Fibroblast of upper back skin (primary cell): Measurements from ENCODE around the gene KRT80.

Experiments
- DNase-seq: peaks from one replicate; pipeline ENCODE4 v3.0.0-alpha.2; 2013

KRT80 gene

GRCh38 chr12:52195065-52195730, 3.4 kb upstream of the KRT80 start:
- DNase-seq: no peak

DNA sequence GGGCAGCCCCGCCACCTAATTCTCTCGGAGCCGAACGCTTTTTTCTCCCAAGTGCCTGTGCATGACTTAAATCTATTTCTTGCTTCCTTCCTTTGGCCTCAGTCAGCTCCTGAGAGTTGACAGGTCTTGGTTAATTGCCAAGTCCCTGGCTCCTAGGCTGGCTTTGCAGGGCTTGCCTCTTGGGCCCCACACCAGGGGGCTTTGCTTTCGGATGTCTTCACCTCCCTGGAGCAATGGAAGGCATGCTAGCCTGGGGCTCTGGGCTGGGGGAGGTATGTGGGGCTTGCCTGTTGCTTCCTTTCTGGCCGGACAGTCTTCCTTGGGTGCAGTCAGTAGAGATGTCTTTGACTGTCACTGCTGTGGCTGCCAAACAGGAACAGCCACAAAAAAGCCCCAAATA, 2.2 kb upstream of the KRT80 start:
- peak; percentile 65 for DNase-seq

- no peak for DNase-seq
Measured at GRCh38 chr12:52193532-52193931, 1.7 kb upstream of the KRT80 start.

- no peak for DNase-seq
Measured at GRCh38 chr12:52190860-52191729, 719 bp downstream of the KRT80 start.

GRCh38 chr12:52189376-52190174, 2.2 kb downstream of the KRT80 start:
- peak; percentile 75 for DNase-seq

DNA sequence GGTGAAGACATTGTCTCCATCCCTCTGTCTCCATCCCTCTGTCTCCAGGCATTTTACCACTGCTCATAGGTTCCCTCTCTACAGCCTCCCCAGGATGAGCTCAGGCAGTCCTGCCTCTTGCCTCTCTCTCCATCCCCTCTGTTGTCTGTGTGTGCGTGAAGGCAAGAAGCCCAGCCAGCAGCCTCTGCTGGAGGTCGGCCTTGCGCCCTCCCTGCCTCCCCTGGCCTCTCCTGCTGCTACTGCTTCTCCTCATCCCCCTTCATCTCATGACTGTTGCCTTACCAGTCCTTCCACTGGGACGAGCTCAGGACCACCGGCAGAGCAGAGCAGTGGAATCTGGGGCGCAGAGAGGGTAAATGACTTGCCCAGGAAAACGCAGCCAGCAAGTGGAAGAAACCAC, 3.2 kb downstream of the KRT80 start:
- DNase-seq: no peak

DNA sequence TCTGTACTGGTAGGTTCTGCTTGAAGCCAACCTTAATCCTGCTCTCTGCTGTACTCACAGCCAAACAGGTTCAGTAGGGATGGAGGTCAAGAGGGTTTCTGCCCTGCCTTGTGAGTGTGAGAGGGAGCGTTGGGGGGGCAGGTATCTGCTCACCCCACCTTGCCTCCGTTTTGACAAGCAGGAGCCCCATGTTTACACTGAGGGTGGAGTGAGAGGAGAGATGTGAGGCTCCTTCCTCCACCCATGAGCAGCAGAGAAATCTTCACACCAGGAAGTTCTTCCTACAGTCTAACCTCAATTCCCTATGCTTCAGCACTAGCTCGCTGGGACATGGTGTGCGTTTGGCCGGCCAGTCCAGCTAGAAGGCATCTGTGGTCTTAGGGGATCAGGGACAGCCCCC, 4.2 kb downstream of the KRT80 start:
- no peak for DNase-seq

DNA sequence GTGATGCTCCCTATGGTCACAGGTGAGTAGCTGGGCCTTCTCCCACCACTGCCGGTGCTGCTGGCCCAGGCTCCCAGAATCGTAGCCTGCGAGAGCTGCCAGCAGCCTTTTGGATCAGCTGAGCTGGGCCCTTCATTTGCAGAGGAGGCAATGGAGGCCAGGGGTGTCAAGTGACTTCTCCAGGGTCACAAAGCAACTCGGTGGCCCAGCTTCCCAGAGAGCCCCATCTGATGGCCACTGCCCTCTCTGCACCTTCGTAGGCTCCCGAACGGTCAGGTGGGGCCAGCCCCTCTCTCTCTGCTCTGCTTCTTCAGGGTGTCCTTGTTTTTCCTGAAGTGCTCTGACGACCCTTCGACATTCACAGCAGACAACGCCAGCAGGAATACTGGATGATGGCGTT, 4.6 kb downstream of the KRT80 start:
- DNase-seq: no peak

DNA sequence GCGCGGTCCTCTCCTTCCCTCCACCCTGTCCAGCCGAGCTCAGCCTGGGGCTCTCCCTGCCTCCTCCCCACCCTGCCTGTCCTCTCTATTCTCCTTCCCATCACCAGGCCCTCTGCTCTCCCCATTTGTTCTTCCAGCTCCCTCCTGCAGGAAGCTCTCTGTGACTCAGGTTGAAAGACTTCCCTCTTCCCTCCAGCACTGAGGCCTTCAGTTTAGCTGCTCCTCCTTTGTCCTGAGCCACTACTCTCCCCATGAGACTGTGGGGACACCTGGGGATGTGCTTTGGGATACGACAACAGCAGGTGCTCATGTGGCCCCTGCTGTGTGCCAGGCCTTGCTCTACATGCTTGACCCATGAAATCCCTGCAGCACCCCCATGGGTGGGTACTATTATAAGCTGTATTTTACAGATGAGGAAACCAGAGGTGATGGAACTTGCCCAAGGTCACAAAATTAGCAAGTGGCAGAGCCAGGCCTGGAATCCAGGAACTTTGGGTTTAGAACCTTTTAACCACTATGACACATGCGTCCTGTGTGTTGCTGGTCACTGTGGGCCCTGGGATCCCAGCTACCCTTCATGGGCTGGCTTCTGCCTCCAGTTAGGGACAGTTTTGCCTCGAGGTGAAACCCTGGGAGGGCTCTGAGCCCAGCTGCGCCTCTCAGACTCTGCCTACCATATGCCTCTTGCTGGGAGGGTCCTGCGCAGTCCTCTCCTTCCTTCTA, 5.5 kb downstream of the KRT80 start:
- DNase-seq: peak; percentile 88

DNA sequence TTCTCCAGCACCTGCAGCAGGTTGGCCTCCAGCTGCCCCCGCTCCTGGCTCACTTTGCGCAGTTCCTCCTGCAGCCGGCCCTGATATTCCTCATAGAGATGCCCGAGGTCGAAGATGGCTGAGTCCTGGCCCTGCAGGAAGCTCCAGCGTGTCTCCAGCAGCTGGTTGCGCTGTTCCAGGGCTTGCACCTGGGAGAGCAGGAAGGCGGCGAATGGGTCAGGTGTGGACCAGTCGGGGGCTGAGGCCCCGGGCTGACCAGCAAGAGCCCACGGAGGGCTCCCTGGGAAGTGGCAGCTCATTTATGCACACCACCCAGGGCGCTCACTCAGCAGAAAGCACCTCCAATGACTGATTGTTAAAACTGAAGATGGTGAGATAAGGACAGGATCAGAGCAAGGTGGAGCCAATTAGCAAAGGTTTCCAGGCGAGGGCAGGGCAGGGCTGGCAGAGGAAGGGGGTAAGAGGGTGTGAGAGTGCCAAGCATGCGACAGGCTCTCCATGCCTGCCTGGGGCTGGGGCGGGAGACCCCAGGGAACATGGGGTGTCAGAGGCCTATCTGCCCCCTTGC, 6.3 kb downstream of the KRT80 start:
- DNase-seq: no peak

GRCh38 chr12:52184813-52185212, 7.0 kb downstream of the KRT80 start:
- no peak for DNase-seq

- no peak for DNase-seq
Measured at GRCh38 chr12:52183971-52184370, 7.8 kb downstream of the KRT80 start.

- DNase-seq: no peak
Measured at GRCh38 chr12:52183544-52183910, 8.3 kb downstream of the KRT80 start.

GRCh38 chr12:52182898-52183543, 8.8 kb downstream of the KRT80 start:
- no peak for DNase-seq

GRCh38 chr12:52182384-52182783, 9.4 kb downstream of the KRT80 start:
- no peak for DNase-seq

- DNase-seq: peak; percentile 88
Measured at GRCh38 chr12:52181746-52182145, 10.1 kb downstream of the KRT80 start.

DNA sequence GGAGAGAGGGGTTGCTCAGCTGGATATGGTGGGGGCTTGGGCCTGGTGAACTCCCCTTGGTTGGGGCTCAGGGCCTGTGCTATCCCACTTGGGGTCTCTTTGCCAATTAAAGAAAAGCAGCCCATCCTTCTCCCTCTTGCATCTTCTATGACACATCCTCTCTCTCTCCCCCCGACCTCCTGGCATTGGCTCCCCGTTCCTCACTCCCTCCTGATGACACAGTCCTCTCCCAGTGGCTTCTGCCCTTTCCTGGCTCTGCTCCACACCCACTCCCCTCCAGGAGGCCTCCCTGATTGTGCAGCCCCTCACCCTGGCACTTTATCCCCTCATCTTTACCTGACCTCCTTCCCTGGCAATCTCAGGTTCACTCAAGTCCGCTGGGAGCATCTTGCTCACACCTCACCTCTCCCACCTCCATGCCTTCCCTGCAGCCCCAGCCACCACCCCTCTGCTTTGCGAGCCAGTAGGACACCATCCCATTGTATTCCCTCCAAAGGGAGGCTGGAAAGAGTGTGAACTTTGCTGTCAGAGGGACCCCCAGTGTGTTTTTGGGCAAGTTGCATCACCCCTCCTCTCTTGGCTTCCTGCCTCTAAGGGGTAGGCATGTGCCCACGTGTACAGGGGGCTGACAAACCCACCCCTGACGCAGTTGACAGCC, 10.7 kb downstream of the KRT80 start:
- peak; percentile 51 for DNase-seq

GRCh38 chr12:52179396-52179973, 12.3 kb downstream of the KRT80 start:
- DNase-seq: no peak

- DNase-seq: no peak
Measured at GRCh38 chr12:52178984-52179383, 12.8 kb downstream of the KRT80 start.

- DNase-seq: no peak
Measured at GRCh38 chr12:52178443-52178842, 13.4 kb downstream of the KRT80 start.
